ENCODE data around the gene FUT6.

- no peak for TF ChIP-seq CTCF (conservative IDR thresholded peaks at IDR 0.05; ENCODE audit: low read length)
- TF ChIP-seq EZH2phosphoT487 (IDR thresholded peaks at IDR 0.05; ENCODE audit: borderline replicate concordance, low read depth, low read length): no peak
Measured at GRCh38 chr19:5877882-5878281, 38.4 kb upstream of the FUT6 start.
